ENCODE results near the gene CLPTM1L.

DNA sequence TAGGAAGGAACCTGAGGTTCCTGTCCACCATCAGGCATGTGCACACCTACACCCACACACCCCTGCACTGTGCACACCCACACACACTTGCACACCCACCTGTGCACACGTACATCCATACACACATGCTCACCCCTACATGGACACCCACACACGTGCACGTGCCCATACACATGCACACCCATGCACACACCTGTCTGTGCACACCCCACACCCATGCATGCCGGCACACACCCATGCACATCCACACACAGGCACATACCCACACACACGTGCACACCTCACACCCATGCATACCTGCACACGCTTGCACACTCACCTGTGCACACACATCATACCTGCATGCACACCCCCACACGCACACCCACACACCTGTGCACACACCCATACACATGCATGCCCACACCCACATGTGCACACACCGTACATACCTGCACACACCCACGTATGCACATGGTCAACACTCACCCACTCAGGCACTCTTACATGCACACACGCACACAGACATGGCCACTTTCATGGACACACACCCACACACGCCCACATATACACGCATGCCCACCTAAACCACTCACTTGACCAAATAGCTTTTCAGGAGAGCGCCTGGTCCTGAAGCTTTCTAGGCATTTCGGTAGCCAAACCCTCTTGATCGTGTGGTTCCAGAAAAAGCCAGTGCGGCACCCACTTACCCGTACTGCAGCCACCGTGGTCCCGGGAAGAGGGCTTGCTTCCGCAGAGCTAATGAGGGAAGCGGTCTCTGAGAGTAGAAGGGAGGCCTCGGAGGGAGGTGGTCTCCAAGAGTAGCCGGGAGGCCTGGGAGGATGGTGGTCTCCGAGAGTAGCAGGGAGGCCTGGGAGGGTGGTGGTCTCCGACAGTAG lies 36.7 kb upstream of the CLPTM1L start:
- TF ChIP-seq CTCF (conservative IDR thresholded peaks at IDR 0.05; ENCODE audit: low read length): no peak
- no peak for TF ChIP-seq EZH2phosphoT487 (IDR thresholded peaks at IDR 0.05; ENCODE audit: borderline replicate concordance, low read depth, low read length)
